Measurements from ENCODE around the gene SGCD. TPM values are rescaled to one million over a fixed set of nuclear protein-coding genes. Genes with fewer than 3 reads are reported as not detected.
A peak's percentile ranks its signal among the peaks of the same experiment; 100 is the strongest.
"Not testable (repeated sequence)": the region's sequence is repeated elsewhere in the genome, so short reads cannot be mapped to it uniquely, and the experiment has no call there.

Gene SGCD
- total and polyA plus RNA-seq, 3 donors from 2014 or later = 2.8 to 6.1 (median 5.0) TPM

- no peaks in the 10 kb centered on the region for H3K36me3 ChIP-seq (ENCODE audit: low read depth, missing control alignments)
- no peaks in the 10 kb centered on the region for H3K4me1 ChIP-seq
- TF ChIP-seq POLR2A (IDR thresholded peaks at IDR 0.05) (no peak), CTCF (IDR thresholded peaks at IDR 0.05) (no peak)
- intact Hi-C loops (cut with DNase I; ENCODE audit: low total_unique reads) = no loop called here
- H3K9me3 ChIP-seq = no peaks in the 10 kb centered on the region
- no peak overlapping the region for H3K4me3 ChIP-seq
- H3K27ac ChIP-seq = no peak overlapping the region
- WGBS, 2 donors = 52 to 62% methylated on average over 1 of the region's 1 CpG
- DNase-seq = no peak
- H3K27me3 ChIP-seq = no peaks in the 10 kb centered on the region
Measured at GRCh38 chr5:156593546-156593945, 266.6 kb downstream of the SGCD start.

GRCh38 chr5:156594406-156594805 lies 267.4 kb downstream of the SGCD start:
- Histone ChIP-seq H3K9me3 (no peaks in the 10 kb centered on the region), H3K27me3 (no peaks in the 10 kb centered on the region), H3K36me3 (ENCODE audit: low read depth, missing control alignments) (no peaks in the 10 kb centered on the region), H3K27ac (no peak overlapping the region), H3K4me1 (no peaks in the 10 kb centered on the region), H3K4me3 (no peak overlapping the region)
- TF ChIP-seq POLR2A (IDR thresholded peaks at IDR 0.05) (no peak), CTCF (IDR thresholded peaks at IDR 0.05) (no peak)
- no peak for DNase-seq
- WGBS, 2 donors = 60 to 79% methylated on average over 1 of the region's 1 CpG
- intact Hi-C loops (cut with DNase I; ENCODE audit: low total_unique reads) = no loop called here

- no peak overlapping the region for H3K27ac ChIP-seq
- 72 to 73% methylated on average over 4 of the region's 4 CpGs for WGBS, 2 donors
- no peaks in the 10 kb centered on the region for H3K9me3 ChIP-seq
- no peaks in the 10 kb centered on the region for H3K36me3 ChIP-seq (ENCODE audit: low read depth, missing control alignments)
- TF ChIP-seq POLR2A (IDR thresholded peaks at IDR 0.05) = no peak
- no peak for TF ChIP-seq CTCF (IDR thresholded peaks at IDR 0.05)
- H3K4me3 ChIP-seq = no peak overlapping the region
- H3K27me3 ChIP-seq = no peaks in the 10 kb centered on the region
- H3K4me1 ChIP-seq = no peaks in the 10 kb centered on the region
- peak; percentile 57 for DNase-seq
- intact Hi-C loops (cut with DNase I; ENCODE audit: low total_unique reads) = no loop called here
Measured at GRCh38 chr5:156595132-156595787, 268.3 kb downstream of the SGCD start.

GRCh38 chr5:156597276-156597675 lies 270.3 kb downstream of the SGCD start:
- H3K9me3 ChIP-seq = no peaks in the 10 kb centered on the region
- no peak overlapping the region for H3K27ac ChIP-seq
- WGBS, 2 donors = 84 to 86% methylated on average over 3 of the region's 3 CpGs
- no peak for DNase-seq
- TF ChIP-seq POLR2A (IDR thresholded peaks at IDR 0.05) (no peak), CTCF (IDR thresholded peaks at IDR 0.05) (no peak)
- H3K27me3 ChIP-seq = no peaks in the 10 kb centered on the region
- no peak overlapping the region for H3K4me3 ChIP-seq
- no peaks in the 10 kb centered on the region for H3K36me3 ChIP-seq (ENCODE audit: low read depth, missing control alignments)
- intact Hi-C loops (cut with DNase I; ENCODE audit: low total_unique reads) = no loop called here
- no peaks in the 10 kb centered on the region for H3K4me1 ChIP-seq

GRCh38 chr5:156598964-156599363 lies 272.0 kb downstream of the SGCD start:
- Histone ChIP-seq H3K9me3 (no peaks in the 10 kb centered on the region), H3K27me3 (no peaks in the 10 kb centered on the region), H3K36me3 (ENCODE audit: low read depth, missing control alignments) (no peaks in the 10 kb centered on the region), H3K27ac (no peak overlapping the region), H3K4me3 (no peak overlapping the region), H3K4me1 (no peaks in the 10 kb centered on the region)
- 80 to 83% methylated on average over 2 of the region's 2 CpGs for WGBS, 2 donors
- TF ChIP-seq POLR2A (IDR thresholded peaks at IDR 0.05) = no peak
- TF ChIP-seq CTCF (IDR thresholded peaks at IDR 0.05) = no peak
- intact Hi-C loops (cut with DNase I; ENCODE audit: low total_unique reads) = no loop called here
- DNase-seq = no peak

- DNase-seq; H3K27me3 ChIP-seq; intact Hi-C loops (cut with DNase I; ENCODE audit: low total_unique reads); H3K4me1 ChIP-seq; H3K36me3 ChIP-seq (ENCODE audit: low read depth, missing control alignments); H3K9me3 ChIP-seq; H3K4me3 ChIP-seq; H3K27ac ChIP-seq: not testable (repeated sequence)
- 96 to 100% methylated on average over 5 to 11 of the region's 11 CpGs for WGBS, 2 donors
Measured at GRCh38 chr5:156610582-156610981, 283.6 kb downstream of the SGCD start.
